GM18873 (cell line): Measurements from ENCODE around the gene NOL4L.
"Not testable (repeated sequence)": the region's sequence is repeated elsewhere in the genome, so short reads cannot be mapped to it uniquely, and the experiment has no call there.

ENCODE experiments used
- ATAC-seq: cut with Tn5 transposase; IDR thresholded peaks from one replicate; pipeline ENCODE4 v1.9.1; 2021; ENCODE audit warnings: mild to moderate bottlenecking, moderate library complexity, moderate number of reproducible peaks; ENCODE audit not compliant: unreplicated experiment, low FRiP score

The NOL4L gene

DNA sequence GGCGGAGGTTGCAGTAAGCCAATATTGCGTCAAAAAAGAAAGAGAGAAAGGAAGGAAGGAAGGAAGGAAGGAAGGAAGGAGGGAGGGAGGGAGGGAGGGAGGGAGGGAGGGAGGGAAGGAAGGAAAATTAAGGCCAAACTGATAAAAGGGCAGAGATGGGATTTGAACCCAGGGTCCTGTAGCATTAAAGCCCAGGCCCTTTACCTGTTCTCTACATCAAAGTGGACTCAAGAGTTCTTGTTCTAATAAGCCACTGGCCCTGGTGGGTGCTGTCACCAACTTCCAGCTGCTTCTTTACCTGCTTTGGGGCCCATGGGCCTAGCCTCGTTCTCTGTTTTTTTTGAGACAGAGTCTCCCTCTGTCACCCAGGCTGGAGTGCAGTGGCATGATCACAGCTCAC lies 7.1 kb downstream of the NOL4L start:
- not testable (repeated sequence) for ATAC-seq

- ATAC-seq = no peak
Observed at GRCh38 chr20:32577657-32578056, 7.5 kb downstream of the NOL4L start.

DNA sequence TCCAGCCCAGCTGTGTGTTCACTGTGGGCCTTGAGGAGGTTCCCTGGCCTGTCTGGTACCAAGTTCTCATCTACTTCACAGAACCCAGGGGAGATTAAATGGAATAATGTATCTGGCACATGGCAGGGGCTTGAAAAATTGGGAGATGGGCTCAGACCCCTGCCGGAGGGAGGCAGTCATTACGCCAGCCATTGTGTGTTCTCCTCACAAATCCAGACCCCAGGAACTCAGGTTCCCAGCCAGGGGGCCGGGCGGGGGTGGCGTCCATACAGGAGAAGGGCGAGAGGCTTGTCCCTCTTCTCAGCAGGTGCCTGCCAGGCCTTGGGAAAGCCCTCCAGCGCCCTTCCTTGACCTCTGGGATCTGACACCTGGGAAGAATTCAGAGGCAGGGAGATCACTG lies 8.1 kb downstream of the NOL4L start:
- ATAC-seq = no peak

GRCh38 chr20:32576560-32576959 lies 8.6 kb downstream of the NOL4L start:
- no peak for ATAC-seq

DNA sequence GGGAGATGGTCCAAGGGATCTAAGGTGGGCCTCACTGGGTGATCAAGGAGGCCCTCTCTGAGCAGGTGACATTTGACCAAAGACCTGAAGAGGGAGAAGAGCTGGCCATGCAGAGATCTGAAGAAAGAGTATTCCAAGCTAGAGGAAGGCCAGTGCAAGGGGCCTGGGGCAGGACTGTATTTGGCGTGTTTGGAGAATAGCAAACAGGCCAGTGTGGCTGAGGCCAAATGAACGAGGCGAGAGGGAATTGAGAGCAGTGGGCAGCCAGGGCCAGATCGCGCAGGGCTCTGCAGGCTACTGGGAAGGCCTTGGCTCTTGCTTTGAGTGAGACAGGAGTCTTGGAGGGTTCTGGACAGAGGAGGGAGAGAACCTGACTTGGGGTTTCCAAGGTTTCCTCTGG lies 9.3 kb downstream of the NOL4L start:
- no peak for ATAC-seq

DNA sequence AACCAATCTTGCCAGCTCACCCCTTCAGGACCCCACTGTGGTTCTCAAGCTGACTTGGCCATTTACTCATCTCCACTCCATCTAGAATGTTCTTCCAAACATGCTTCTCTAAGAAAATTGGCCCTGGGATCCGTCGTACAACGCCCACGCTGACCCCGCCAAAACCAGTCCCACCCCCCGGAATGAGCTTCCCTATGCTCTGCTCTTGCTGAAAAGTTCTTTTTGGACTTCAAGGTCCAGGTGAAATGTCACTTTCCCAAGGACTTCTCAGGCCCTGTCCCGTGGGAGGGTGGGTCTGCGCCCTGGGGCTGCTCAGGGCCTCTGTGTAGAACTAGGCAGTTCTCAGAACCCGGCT lies 9.9 kb downstream of the NOL4L start:
- no peak for ATAC-seq

DNA sequence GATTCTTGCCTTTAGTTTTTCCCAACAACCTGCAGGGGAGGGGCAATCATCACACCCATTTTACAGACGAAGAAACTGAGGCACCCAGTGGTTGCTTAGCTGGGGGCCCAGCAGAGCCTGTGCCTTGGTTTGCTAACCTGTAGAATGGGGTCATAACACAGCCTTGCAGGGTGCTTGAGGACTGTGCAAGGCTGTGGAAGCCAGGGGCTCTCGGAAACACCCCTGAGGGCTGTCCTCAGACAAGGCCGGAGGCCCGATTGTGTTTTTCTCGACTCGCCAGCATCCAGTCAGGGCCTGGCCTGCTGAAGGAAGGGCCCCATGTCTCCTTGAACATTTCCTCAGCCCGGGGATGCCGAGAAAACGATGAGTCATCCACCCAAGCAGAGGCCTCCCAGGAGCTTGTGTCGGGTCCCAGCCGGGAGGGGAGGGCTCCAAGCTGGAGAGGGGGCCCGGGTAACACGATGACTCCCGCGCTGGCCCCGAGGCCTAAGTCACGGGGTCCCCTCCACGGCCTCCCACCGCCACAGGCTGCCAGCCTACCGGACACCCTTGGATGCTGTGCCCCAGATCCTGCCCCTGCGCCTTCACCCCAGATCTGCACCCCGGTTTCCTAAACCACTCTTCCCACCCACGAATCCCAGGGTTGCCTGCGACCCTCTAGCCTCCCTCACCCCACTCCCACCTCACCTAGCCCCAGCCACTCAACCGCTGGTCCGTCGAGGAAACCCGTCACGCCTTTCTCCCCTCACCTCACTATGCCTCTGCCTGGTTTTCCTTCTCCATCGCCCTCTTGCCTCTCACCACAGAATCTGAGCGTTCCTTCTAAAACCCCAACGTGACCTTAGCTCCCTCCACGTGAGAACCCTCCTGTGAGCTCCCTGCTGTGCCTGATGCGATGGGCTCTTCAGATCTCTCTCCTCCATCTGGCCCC lies 10.6 kb downstream of the NOL4L start:
- no peak for ATAC-seq

GRCh38 chr20:32573167-32573851 lies 11.8 kb downstream of the NOL4L start:
- no peak for ATAC-seq

DNA sequence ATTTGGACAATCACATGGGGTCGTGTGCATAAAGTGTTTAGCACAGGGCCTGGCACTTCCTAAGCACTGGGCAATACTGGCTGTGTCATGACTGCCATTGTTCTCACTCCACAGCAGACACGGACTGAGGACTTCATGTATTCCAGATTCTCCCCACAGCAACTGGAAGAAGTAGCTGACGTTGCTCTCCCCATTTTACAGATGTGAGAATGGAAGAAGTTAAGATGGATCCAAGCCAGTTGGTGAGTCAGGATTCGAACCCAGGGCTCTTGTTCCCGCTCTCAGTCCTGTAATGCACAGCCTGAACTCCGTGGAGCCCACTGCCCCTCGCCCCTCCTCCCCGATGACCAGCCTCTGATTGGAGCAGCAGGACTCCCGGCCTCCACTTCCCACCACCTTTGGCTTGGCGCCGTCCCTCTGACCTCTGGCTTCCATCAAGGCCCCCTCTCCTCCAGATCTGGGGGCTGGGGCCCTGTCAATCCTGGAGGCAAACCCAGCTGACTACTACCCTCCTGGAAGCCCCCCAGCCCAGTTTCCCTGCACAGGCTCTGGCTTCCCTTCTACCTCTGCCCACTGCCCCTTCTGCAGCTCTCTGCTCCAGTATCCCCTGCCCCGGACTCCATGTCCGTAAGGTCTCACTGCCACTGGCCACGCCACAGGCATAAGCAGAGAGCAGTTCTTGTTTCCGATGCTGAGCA lies 12.7 kb downstream of the NOL4L start:
- ATAC-seq = no peak

DNA sequence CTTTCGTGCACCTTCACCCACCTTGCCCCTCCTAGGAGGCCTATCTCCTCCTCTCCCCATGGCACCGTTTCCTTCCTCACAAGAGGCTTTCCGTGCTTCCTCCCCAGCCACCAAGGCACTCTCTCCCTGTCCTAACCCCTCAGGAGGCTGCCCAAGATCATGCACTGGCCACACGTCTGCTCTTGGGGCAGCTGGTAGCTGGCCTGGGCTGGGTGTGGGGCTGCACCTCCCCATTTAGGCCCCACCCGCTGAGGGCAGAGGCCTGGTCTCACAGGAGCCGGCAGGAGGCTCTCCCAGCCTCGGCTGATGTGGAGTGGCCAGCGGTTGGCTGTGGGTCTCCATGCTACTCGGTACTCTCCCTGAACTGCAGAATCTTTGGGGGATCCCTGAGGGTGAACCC lies 13.6 kb downstream of the NOL4L start:
- ATAC-seq = no peak

DNA sequence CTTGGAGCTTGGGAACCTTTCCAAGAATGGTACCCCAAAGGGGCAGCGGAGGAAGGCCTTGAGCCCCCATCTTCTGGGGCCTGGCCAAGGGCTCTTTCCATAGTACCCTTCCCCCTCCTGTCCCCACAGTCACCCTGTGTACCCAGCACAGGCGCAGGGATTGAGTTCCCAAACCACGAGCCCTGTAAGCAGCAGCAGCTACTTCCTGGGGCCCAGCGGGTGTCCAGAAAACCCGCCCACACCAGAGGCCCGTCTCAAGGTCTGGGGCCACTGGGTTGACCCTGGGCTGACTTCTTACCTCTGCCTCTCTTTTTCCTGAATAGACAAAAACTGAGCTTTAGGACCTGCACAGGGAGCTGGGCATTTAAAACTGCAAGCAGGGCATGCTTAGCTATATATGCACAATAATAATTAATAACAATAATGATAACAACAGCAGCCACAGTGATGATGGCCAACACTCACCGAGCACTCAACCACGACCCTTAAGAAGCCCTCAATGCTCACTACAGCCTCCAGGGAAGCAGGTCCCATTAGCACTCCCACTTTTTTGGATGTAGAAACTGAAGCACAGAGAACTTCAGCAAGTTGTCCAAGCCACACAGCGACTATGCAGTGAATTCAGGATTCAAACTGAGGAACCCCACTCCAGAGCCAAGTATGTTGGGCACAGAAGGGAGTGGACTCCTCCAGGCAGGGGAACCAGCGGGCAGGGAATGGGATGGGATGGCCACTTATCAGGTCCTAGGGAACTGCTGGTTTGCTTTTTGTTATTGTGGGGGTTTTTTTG lies 14.5 kb downstream of the NOL4L start:
- ATAC-seq = no peak

GRCh38 chr20:32569380-32570305 lies 15.5 kb downstream of the NOL4L start:
- ATAC-seq = no peak

DNA sequence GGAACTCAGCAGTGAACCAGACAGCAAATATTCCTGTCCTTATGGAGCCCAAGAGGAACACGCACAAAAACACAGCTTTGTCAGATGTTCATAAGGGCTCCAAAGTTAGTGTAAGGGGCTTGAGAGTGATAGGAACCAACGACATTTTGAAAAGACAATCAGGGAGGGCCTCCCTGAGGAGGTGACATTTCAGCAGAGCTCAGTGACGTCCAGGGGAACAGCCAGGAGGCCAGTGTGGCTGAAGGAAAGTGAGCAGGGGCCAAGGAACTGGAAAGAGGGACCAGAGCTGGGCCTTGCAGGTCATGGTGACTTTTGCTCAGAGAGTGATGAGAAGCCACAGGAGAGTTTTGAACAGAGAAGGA lies 16.1 kb downstream of the NOL4L start:
- ATAC-seq = no peak

- ATAC-seq = no peak
Observed at GRCh38 chr20:32567384-32568178, 17.6 kb downstream of the NOL4L start.

DNA sequence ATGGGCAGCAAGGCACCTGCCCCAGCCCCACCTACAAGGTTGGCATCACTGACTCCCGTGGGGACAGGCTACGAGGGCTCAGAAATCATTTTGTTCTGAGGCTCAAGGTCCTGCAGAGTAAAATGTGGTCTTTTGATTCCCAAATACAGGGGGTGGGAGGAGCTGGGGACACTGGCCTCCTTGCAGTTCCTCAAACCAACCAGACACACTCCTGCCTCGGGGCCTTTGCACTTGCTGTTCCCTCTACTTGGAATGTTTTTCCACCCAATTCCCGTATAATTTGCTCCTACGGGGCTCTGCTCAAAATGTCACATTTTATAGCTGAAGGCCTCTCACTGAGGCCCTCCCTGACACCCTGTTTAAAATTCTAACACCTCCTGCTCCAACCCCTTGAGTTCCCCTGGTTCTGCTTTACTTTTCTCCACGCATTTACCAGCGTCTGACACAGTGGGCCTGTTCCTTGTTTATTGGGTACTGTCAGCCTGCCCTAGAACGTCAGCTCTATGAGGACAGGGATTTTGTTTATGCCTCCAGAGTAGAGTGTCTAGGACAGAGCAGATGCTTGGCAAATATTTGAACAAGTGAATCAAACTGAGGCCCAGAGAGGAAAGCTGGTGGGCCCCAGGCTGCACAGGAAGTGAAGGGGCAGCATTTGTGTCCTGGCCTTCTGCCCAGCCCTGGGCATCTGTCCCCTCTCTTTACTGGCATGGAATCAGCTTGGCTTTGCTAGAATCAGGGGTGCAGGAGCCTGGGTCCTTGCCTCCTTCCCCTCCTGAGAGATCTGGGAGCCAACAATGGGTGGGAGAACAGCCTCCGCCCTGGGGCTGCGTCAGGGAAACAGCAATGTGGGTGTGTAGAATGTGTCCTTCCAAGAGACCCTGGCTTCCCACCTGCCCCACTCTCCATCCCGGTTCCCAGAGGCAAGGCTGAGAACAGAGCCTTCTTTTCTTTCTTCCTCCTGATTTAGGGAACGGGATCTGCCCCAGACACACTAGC lies 18.5 kb downstream of the NOL4L start:
- no peak for ATAC-seq

- ATAC-seq = no peak
Observed at GRCh38 chr20:32565735-32566032, 19.4 kb downstream of the NOL4L start.

GRCh38 chr20:32564921-32565734 lies 20.0 kb downstream of the NOL4L start:
- ATAC-seq = no peak
